ENCODE measurements around the gene MACROD2.
A peak's percentile ranks its signal among the peaks of the same experiment; 100 is the strongest.

The MACROD2 gene

DNA sequence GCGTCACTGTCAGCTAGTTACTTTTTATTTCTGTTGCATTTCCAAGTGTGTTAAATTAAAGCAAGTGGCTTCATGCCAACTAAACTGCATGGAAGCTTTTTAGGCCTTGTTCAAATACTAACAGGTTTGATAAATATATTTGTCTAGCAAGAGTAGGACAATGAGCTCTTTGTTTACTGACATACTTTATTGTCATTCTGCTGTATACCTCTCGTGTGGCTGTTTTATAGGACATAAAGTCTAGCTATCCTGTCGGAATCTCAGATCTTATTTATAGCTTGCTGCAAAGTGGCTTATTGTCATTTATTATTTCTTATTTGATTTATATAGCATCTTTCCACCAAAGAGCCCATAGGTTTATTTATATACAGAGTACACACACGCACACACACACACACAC is 1866.9 kb downstream of the MACROD2 start:
- no peak for DNase-seq

- no peak for DNase-seq
Observed at GRCh38 chr20:15863735-15864134, 1868.4 kb downstream of the MACROD2 start.

GRCh38 chr20:15865553-15865952 is 1870.2 kb downstream of the MACROD2 start:
- DNase-seq, result no peak

DNA sequence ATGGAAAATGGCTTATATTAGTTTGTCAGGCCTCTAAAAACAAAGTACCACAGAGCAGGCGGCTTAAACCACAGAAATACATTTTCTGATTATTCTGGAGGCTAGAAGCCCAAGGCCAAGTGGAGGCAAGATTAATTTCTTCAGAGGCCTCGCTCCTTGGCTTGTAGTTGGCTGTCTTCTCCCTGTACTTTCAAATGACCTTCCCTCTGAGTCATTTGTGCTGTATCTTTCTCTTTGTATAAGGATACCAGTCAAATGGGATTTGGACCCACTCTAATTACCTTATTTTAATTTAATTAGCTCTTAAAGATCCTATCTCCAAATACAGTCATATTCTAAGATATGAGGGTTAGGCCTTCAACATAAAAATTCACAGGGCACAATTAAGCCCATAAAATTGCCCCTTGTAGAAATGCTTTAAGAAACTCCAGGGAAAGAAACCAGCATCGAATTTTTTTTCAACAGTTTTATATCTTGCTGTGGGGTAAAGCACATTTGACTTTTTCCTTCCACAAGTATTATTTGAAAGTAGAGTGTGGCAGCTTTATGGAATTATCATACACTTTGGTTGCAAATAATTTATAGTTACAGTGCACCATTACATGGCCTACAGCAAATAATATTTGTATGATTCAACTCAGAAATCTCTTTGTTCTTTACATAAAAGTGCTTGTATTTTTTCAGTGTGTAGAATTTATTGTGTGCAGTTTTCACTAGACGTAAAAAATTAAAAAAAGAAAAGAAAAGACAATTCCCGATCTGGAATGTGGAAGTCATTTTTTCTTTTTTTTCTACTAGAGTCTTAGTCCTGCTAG is 1871.8 kb downstream of the MACROD2 start:
- no peak for DNase-seq

DNA sequence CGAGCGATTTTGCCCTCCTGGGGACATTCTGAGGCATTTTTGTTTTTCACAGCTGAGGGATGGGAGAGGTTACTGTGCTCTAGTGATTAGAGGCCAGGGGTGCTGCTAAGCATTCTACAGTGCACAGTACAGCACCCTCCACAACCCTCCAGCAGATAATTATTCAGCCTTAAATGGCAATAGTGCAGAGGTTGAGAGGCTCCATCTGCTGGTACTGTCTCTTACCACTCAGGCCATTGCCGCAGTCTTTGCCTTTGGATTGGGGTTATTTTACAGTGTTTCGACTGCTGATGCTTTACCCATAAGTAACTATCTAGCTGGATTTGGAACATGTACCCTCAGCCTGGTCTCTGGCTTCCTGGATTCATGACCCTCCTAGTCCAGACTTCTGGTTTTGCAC is 1872.6 kb downstream of the MACROD2 start:
- DNase-seq, result peak; percentile 14 to 23

DNA sequence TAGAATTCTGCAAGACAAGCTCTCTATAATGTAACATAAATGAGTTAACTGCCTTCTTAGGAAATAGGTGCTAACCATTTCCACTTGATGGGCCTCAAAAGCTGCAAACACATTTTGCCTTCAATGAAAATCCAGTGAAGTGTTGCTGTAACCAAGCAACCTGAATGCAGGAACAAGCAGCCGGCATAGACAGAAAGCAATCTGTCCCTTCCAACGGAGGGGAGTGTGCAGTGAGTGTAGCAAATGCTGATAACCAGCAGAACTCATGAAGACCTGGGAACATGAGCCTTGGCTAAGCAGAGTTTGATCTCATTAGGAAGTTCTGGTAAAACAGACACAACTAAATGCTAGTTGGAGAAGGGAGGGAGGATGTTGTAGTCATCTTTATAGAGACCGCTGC is 1880.1 kb downstream of the MACROD2 start:
- no peak for DNase-seq

DNA sequence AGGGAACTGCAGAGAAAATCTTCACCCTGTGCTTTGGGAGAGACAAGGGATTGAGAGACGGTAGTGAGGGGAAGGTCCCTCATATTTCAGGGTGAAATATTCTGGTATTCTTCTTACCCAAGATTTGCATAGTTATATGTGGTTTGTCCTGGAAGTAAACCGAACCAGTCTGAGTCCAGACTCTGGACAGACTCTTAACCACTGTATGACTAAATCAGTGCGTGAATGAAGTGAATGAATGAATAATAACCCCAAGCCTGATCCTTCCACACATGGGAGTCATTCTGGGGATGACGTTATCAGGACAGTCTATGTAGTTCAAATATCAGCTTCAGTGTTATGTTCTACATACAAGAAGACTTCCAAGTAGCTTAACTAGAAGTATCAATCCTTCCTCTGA is 1887.2 kb downstream of the MACROD2 start:
- DNase-seq, result no peak

DNA sequence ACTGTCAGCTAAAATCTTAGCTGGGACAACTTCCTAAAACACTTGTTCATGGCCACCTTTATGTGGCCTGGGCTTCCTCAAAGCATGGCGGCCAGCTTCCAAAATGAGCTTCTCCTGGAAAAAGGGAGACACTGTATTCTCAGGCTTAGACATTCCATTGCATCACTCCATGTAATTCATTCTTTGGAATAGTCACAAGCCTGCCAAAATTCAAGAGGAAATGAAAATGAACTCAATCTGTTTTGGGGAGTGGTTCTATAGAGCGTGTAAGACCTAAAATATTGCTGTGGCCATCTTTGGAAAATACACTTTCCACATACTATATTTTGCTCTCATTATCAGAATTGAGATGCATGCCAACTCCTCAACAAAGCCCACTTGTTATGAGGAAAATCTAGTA is 1890.9 kb downstream of the MACROD2 start:
- no peak for DNase-seq

- DNase-seq, result no peak
Observed at GRCh38 chr20:15887387-15887786, 1892.1 kb downstream of the MACROD2 start.

DNA sequence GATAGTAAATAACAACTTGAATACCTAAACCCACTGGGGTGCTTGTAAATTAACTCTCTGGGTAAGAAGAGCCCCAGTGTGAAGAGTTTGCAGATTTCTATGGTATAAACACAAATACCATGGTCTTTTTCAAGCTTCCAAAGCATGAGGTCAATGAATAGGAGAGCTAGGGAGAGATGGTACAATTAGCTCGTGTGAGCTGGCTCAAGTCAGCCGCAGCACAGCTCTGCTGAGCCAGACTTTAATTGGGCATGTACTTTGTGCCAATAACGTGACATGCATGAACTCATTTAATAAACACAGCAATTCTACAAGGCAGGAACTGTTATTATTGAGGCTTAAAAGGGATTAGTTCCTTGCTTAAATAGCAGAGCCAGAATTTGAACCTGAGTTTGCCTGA is 1893.7 kb downstream of the MACROD2 start:
- no peak for DNase-seq

DNA sequence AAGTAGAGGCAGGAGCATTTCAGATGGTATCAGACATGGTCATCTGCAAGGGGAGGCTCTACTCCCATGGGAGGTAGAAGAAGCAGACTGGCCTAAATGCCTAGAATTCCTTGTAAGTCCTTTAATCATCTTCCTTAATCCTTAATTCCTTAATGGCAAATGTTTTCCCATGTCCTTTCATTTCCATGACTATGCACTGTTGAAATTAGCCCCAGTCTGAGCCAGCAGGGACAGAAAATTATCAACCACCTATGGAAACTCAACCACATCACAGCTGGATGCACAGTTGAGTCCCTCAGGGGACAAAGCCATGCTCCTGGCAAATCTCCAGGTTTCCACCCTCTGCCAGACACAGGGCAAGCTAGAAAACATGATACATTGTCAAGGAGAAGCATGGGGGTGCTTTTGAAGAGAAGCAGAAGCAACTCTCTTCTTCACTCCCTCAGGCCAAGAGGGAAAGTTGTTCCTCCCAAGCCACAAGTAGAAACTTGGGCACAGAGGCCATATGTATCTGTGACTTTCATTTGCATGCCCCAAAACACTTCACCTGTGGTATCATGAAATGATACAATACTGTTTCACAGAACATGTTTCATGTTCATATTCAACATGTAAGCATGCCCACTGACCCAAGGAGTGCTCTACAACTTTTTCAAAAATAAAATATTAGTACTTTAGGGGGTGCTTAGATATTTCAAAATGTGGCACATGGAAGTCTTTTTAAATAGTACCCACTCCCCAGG is 1894.4 kb downstream of the MACROD2 start:
- no peak for DNase-seq

DNA sequence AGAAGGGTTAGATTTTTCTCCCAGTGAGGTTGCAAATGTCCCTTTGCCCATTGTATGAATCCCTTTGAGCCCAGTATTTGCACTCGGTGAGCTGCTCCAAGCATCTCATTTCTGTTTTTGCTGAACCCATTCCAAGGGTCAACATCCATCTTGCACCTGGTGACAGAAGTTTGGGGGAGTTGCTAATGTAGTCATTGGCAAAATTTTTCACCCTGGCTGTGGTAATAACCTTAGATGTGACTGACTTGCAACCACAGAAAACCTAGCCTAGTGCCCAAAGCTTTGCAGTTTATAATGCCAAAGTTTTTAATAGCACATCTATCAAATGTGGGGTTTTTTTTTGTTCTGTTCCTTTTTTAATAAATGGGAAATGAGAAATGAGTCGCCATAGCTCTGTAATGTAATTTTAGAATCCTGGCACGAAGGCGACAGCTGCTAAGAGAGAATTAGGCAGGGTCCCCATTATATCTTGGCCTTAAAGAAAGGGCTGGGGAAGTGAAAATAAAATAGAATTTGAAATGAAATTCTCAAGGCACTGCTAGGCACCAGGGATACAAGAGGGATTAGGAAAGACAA is 1895.2 kb downstream of the MACROD2 start:
- no peak for DNase-seq

- DNase-seq, result no peak
Observed at GRCh38 chr20:15895126-15895525, 1899.8 kb downstream of the MACROD2 start.

DNA sequence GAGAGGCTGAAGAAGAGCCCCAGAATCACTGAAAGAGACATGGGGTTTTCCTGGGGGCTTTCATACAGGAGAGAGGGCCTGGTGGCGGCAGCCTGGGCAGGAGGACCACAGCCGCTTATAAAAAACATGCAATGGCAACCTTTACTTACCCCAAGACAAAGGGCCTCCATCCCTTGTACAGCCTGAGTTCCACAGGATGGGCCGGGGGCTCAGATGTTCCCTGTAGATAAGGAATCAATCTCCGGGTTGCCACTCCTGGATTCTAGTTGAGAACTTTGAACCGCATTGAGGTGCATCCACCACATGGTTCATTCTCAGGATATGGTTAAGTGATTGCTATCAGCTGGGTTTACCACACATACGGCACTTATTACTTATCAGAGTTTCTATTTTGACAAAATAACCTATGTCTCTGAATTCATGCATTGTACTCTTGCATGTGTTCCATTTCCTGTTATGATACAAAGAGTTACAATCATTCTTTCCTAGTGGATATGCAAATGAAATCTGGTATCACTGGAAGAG is 1900.3 kb downstream of the MACROD2 start:
- DNase-seq, result no peak

DNA sequence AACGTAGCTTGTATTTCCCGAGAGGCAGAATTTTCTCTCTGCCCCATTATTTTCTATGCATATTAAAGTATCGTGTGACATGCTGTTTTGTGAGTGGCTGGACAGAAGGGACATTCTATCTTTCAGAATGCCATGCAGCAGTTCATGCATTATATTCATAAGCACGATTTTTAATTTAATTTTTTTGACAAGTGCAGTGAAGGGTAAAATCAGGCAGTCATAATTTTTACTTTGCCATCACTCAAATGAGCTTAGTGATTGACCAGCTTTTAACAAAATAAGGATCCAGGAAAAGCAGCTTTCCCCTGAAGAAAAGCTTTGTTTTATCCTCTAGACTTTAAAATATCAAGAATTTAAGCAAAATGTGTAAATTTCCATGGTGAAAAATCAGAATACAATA is 1904.7 kb downstream of the MACROD2 start:
- no peak for DNase-seq

DNA sequence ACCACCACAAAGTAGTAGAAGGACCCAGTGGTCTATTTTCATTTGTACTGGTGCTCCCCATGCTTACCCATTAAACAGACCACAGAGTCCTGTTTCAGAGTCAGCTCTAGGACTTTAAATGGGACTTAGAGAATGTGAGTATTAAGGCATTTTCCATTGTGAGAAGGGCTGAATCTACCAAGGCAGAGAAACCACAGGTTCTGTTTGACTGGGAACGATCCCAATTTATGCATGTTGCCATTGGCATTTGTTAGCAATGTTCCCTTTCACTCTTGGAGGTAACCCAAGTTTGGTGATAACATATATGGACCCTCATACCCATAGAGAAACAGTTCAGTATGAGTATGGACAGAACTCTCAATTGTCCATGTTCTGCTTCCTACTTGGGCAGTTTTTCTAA is 1905.1 kb downstream of the MACROD2 start:
- DNase-seq, result no peak

- no peak for DNase-seq
Observed at GRCh38 chr20:15902493-15902892, 1907.2 kb downstream of the MACROD2 start.

GRCh38 chr20:15905661-15906060 is 1910.3 kb downstream of the MACROD2 start:
- DNase-seq, result no peak

- DNase-seq, result no peak
Observed at GRCh38 chr20:15909995-15910394, 1914.7 kb downstream of the MACROD2 start.

DNA sequence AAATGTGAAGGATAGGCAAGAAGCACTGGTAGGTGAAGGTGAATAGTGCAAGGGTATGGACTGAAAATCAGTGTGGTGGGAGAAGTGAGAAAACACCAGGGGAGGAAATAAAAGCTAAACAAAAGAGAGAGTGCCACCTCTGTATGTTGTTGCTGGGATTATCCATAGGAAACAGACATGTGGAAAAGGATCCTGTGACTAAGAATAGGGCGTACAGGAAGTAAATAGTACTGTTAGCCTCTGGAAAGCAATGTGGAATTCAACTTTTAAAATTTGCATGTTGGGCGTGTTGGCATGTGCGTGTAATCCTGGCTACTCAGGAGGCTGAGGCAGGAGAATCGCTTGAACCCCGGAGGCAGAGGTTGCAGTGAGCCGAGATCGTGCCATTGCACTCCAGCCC is 1916.3 kb downstream of the MACROD2 start:
- no peak for DNase-seq

- DNase-seq, result no peak
Observed at GRCh38 chr20:15913391-15914025, 1918.2 kb downstream of the MACROD2 start.

- no peak for DNase-seq
Observed at GRCh38 chr20:15916623-15917022, 1921.3 kb downstream of the MACROD2 start.

DNA sequence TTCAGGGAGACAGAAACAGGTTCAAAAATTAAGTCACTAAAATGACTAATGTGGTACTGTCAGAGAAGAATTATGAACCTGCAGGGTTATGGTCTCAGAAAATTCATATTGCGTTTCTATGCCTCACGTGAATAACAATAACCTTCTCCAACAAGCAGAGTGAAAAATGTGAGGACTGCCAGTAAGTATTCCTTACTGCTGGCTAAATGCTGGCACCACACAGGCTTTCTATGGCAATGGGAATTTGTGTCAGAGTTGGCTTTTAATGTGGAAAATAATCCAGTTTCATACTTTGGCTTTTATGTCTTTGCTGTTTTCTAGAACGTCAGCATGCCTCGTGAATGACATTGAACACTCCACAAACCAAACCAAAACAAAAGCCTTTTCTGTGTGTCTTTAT is 1922.0 kb downstream of the MACROD2 start:
- no peak for DNase-seq
